DND-41 (cell line): ENCODE data around the gene ANKRD12.

Source experiments
- ATAC-seq: fragments of 200-7000 bp; cut with Tn5 transposase; 3 replicates; pipeline ENCODE4 v1.9.1; 2021; ENCODE audit warnings: low read depth; ENCODE audit not compliant: insufficient read depth
- DNase-seq: peaks from one replicate; pipeline ENCODE4 v3.0.0-alpha.2; 2020
- H2AFZ ChIP-seq: 2 replicates; pipeline ENCODE4 v1.6.0; 2012; ENCODE audit warnings: low read depth, low read length
- H3K27ac ChIP-seq: 2 replicates; pipeline ENCODE4 v1.5.1; 2012; ENCODE audit warnings: low read length, inconsistent platforms
- H3K27me3 ChIP-seq: fragments of 200-600 bp; sonication (generic); 2 replicates; pipeline ENCODE4 v1.6.0; 2012; ENCODE audit warnings: low read length, mild to moderate bottlenecking, inconsistent platforms; ENCODE audit not compliant: insufficient read depth, poor library complexity
- H3K36me3 ChIP-seq: 2 replicates; pipeline ENCODE4 v1.5.1; 2012; ENCODE audit warnings: low read length, inconsistent platforms; ENCODE audit not compliant: insufficient read depth
- H3K4me1 ChIP-seq: 2 replicates; pipeline ENCODE4 v1.5.1; 2012; ENCODE audit warnings: mild to moderate bottlenecking, low read length; ENCODE audit not compliant: insufficient read depth
- H3K4me2 ChIP-seq: 2 replicates; pipeline ENCODE4 v1.6.0; 2012; ENCODE audit warnings: mild to moderate bottlenecking, moderate library complexity, low read length, inconsistent platforms; ENCODE audit not compliant: insufficient read depth
- H3K4me3 ChIP-seq, 2 experiments: fragments of 200-600 bp in 1 of 2; shearing (Covaris generic) in 1 of 2; 2 replicates each; pipeline ENCODE4 v1.5.1; 2012 to 2016; ENCODE audit warnings: inconsistent platforms in 2 of 2, low read length in 2 of 2, mild to moderate bottlenecking in 2 of 2, low read depth in 1 of 2, moderate library complexity in 1 of 2
- H3K79me2 ChIP-seq: 2 replicates; pipeline ENCODE4 v1.6.0; 2012; ENCODE audit warnings: low read length, inconsistent platforms; ENCODE audit not compliant: insufficient read depth
- H3K9ac ChIP-seq: 2 replicates; pipeline ENCODE4 v1.6.0; 2012; ENCODE audit warnings: low read depth, mild to moderate bottlenecking, inconsistent platforms, low read length, moderate library complexity
- H3K9me3 ChIP-seq: 2 replicates; pipeline ENCODE4 v1.5.1; 2012; ENCODE audit warnings: low read length, moderate library complexity, mild to moderate bottlenecking, inconsistent platforms; ENCODE audit not compliant: insufficient read depth, severe bottlenecking
- H4K20me1 ChIP-seq: 2 replicates; pipeline ENCODE4 v1.6.0; 2012; ENCODE audit warnings: low read length; ENCODE audit not compliant: insufficient read depth
- EZH2 ChIP-seq: IDR thresholded peaks from 3 replicates; pipeline ENCODE4 v1.6.1; 2012; ENCODE audit warnings: borderline replicate concordance, low read depth, mild to moderate bottlenecking, moderate library complexity, low read length, inconsistent platforms; ENCODE audit not compliant: severe bottlenecking
- TF ChIP-seq, protein P1 (sequence below): IDR thresholded peaks from 2 replicates; pipeline ENCODE4 v1.5.1; 2012; ENCODE audit warnings: borderline replicate concordance, low read length, moderate library complexity, mild to moderate bottlenecking; ENCODE audit not compliant: poor library complexity, severe bottlenecking; ENCODE audit errors: extremely low read depth

Gene ANKRD12

DNA sequence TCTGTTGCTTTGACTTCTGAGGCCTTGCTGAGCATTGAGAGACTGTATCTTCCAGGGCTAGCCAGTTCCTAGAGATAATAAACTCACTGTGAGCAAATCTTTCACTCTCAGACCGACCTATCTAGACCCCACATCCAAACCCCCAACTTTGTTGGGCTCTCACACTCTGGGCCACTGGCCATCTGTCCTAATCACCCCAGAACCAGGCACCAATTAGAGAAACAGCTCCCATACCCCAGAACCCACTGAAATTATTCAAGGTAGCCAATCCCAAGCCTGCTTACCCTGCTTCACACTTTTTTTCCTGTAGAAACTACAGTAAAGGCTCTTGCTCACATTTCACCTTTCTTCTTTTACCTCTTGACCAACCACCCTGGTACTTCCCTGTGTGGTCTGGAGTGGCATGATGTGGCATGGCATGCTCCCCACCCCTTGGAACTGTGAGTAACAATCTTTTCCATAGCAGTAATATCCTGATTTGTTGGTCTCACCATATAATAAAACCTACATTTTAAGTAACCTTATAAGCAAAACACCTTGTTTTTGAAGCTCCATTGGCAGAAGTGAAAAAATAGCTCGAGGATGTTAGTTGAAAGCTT lies 55.2 kb downstream of the ANKRD12 start:
- Histone ChIP-seq H3K79me2 (no peaks in the 10 kb centered on the region), H3K4me2 (no peak overlapping the region), H4K20me1 (no peaks in the 10 kb centered on the region), H3K36me3 (peaks cover 11% of the 10 kb centered on the region; the same call in 1 of the 2 replicates), H3K4me1 (no peaks in the 10 kb centered on the region), H3K4me3 (no peak overlapping the region), H3K27ac (no peak overlapping the region), H3K9me3 (no peaks in the 10 kb centered on the region), H2AFZ (no peak overlapping the region), H3K9ac (no peak overlapping the region), H3K27me3 (no peaks in the 10 kb centered on the region)
- TF ChIP-seq, protein P1, sequence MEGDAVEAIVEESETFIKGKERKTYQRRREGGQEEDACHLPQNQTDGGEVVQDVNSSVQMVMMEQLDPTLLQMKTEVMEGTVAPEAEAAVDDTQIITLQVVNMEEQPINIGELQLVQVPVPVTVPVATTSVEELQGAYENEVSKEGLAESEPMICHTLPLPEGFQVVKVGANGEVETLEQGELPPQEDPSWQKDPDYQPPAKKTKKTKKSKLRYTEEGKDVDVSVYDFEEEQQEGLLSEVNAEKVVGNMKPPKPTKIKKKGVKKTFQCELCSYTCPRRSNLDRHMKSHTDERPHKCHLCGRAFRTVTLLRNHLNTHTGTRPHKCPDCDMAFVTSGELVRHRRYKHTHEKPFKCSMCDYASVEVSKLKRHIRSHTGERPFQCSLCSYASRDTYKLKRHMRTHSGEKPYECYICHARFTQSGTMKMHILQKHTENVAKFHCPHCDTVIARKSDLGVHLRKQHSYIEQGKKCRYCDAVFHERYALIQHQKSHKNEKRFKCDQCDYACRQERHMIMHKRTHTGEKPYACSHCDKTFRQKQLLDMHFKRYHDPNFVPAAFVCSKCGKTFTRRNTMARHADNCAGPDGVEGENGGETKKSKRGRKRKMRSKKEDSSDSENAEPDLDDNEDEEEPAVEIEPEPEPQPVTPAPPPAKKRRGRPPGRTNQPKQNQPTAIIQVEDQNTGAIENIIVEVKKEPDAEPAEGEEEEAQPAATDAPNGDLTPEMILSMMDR: no peak
- no peak for TF ChIP-seq EZH2
- ATAC-seq (no peak), DNase-seq (no peak)

DNA sequence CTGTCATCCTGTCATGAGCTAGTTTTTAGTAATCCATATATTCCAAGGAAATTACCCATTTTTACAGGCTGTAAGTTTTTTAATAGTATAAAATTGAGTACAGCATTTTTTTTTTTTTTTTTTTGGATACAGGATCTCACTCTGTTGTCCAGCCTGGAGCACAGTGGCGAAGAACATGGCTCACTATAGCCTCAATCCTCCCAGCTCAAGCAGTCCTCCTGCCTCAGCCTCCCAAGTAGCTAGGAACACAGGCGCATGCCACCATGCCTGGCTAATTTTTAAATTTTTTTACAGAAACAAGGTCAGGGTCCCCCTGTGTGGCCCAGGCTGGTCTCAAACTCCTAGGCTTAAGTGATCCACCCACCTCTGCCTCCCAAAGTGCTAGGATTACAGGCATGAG lies 56.5 kb downstream of the ANKRD12 start:
- peaks cover 9% of the 10 kb centered on the region; the same call in 1 of the 2 replicates for H3K36me3 ChIP-seq
- H3K79me2 ChIP-seq: no peaks in the 10 kb centered on the region
- no peak for DNase-seq
- no peak overlapping the region for H3K4me2 ChIP-seq
- H3K27ac ChIP-seq: no peak overlapping the region
- H3K9me3 ChIP-seq: no peaks in the 10 kb centered on the region
- no peaks in the 10 kb centered on the region for H3K4me1 ChIP-seq
- H2AFZ ChIP-seq: no peak overlapping the region
- no peaks in the 10 kb centered on the region for H4K20me1 ChIP-seq
- H3K27me3 ChIP-seq: no peaks in the 10 kb centered on the region
- H3K4me3 ChIP-seq: no peak overlapping the region
- no peak for ATAC-seq
- TF ChIP-seq, protein P1: no peak
- no peak for TF ChIP-seq EZH2
- H3K9ac ChIP-seq: no peak overlapping the region

DNA sequence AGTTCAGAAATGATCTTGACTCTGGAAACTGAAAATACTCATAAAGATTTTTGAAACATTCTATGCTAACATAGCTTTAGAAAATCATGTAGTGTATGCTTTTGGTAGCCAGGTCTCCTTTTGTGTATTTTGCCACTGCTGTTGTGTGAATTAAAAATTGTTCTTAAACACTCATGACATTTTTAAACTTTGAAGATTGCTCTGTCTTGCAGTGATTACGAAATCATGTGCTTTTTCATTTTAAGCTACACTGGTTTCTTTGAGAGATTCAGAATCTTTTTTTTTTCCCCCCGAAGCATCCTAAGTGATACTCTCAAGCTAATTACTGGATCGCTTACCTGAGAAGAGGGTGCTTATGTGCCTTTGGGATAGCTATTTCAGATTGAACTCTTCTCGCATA lies 60.0 kb downstream of the ANKRD12 start:
- TF ChIP-seq EZH2: no peak
- TF ChIP-seq, protein P1: no peak
- no peaks in the 10 kb centered on the region for H3K9me3 ChIP-seq
- ATAC-seq (no peak), DNase-seq (no peak)
- no peak overlapping the region for H2AFZ ChIP-seq
- no peaks in the 10 kb centered on the region for H3K79me2 ChIP-seq
- H3K4me1 ChIP-seq: no peaks in the 10 kb centered on the region
- H3K36me3 ChIP-seq: peaks cover 9% of the 10 kb centered on the region; the same call in 1 of the 2 replicates
- H3K4me2 ChIP-seq: no peak overlapping the region
- H3K27me3 ChIP-seq: no peaks in the 10 kb centered on the region
- H3K4me3 ChIP-seq: no peak overlapping the region
- H3K27ac ChIP-seq: no peak overlapping the region
- H4K20me1 ChIP-seq: no peaks in the 10 kb centered on the region
- H3K9ac ChIP-seq: no peak overlapping the region
